Activated CD4-positive, alpha-beta T cell treated with anti-CD3 and anti-CD28 coated beads for 1 hour (primary cell): ENCODE data around the gene CCDC33.

Experiments
- DNase-seq: peaks from one replicate; pipeline ENCODE4 v3.0.0-alpha.2; 2020

CCDC33 gene

DNA sequence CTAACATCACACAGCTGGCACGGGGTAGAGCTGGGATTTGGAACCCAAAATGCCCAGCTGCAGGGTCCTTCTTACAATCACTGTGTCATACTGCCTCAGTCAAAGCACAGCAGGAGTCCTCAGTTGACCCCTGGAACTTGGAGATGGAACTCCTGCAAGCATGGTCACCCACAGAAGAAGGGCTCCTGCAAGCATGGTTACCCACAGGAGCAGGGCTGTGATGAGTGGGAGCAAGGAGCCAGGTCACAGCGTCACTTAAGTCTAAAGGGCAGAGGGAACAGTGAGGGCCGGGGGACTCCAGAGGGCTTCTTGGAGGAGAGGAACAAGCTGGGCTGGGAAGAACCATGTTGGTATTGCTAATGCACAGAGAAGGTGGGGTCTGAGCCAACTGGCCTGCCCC is 24.9 kb downstream of the CCDC33 start:
- no peak for DNase-seq

- no peak for DNase-seq
Measured at GRCh38 chr15:74261685-74262084, 25.6 kb downstream of the CCDC33 start.

DNA sequence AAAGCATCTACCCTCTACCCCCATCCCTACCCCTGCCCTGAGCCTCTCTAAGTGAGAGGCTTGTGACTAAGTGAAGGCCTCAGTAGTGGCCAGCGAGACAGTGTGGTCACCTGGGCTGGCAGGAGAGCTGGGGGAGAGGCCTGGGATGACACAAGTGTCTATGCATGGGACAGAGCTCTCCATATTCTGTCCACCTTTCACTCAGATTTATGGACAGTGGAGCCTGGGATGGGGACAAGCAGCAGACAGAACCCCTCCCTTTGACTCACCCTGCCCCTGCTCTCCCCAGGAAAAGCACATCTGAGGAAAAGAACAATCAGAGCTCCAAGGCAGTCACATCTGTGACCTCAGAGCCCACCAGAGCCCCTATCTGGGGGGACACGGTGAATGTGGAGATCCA is 26.0 kb downstream of the CCDC33 start:
- DNase-seq, result no peak

- DNase-seq, result no peak
Measured at GRCh38 chr15:74262625-74263024, 26.5 kb downstream of the CCDC33 start.

GRCh38 chr15:74263466-74263865 is 27.3 kb downstream of the CCDC33 start:
- DNase-seq, result no peak

DNA sequence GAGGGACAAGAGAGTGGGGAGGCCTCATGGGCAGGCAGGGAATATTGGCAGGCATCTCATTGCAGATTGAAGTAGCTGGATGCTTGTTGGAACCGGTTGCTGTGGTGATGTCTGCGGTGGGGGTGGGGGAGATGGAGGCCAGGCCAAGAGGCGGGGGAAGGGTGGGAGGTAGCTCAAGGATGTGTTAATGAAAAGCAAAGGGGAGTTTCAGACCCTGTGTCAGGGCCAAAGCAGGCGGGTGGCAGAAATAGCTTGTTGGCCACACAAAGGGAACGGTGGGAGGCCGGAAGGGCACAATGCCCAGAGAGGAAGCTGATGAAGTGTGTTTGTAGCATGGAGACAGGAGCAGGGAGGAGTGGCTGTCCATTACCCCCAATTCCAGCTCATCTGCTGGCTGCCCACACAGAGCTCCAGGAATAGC is 28.0 kb downstream of the CCDC33 start:
- no peak for DNase-seq

- no peak for DNase-seq
Measured at GRCh38 chr15:74265046-74265639, 29.0 kb downstream of the CCDC33 start.

GRCh38 chr15:74268020-74268419 is 31.9 kb downstream of the CCDC33 start:
- no peak for DNase-seq

- DNase-seq, result no peak
Measured at GRCh38 chr15:74269362-74270035, 33.4 kb downstream of the CCDC33 start.

GRCh38 chr15:74270155-74270554 is 34.0 kb downstream of the CCDC33 start:
- DNase-seq, result no peak

DNA sequence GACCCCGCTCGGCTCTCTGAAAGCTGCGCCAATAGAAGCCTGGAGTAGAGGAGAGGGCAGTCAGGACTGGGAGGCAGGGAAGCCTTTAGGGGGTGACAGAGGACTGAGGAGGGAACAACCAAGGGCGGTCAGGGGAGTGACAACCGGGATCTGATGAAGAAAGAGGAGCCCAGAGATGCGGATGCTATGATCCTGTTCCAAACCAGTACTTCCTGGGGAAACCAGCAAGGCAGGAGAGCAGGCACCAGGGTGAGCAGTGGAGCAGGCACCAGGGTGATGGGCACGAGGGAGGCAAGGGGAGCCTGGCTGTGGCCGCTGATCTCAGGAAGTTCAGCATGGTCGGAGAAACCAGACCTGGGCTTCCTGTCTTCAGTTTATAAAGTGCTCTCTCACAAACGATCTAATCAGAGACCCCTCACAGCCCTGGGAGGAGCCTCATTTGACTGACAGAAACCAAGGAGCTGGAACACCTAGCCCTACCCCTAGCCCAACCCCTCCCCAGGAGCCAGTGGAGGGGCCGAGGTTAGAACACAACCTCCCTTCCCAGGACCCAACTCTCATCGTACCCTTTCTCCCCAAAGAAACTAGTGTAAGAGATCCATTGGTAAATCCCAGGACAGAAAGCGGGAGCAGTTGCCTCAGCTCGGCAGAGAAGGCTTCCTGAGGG is 34.9 kb downstream of the CCDC33 start:
- no peak for DNase-seq

- DNase-seq, result no peak
Measured at GRCh38 chr15:74272812-74273211, 36.7 kb downstream of the CCDC33 start.

DNA sequence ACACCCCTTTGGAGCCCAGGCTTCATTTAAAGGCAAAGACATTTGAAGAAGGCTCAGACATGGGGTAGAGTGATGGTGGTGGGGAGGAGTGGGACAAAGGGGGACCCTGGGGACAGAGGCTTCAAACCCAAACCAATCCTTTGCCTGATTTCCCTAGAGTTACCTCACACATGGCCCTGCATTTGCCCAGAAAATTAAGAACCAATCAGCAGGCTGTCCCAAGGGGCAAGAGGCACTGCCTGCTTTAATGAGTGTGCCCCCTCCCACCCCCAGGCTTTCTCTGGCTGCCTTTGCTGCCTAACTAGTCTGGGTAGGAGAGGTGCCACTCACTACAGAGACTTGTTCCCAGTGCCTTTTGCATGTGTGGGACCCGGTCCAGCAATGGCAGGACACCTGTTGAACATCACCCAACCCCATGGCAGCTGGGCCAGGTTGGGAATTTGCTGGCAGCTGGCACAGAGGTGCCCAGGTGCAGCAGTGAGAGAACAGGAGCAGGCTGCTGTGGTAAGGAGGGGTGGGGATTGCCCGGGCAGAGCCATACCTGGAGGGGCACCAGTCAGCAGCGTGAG is 38.4 kb downstream of the CCDC33 start:
- DNase-seq, result no peak

GRCh38 chr15:74275957-74276356 is 39.8 kb downstream of the CCDC33 start:
- DNase-seq, result no peak

DNA sequence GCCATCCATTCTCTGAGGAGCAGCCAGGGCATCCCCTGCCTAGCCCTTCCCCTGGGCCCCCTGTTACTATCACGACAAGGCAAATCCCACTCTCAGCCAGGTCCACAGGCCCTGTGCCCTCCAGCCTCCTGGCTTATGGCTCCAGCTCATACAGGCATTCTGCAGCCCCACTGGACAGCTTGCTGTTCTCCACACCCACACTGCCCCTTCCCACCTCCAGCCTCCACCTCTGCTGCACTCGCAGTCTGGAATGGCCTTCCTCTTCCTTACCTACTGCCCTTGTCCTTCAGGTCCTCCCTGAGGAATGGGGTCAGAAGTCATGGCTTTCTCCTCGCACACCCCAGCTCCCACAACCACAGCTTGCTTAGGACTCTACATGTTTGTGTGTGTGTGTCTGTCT is 40.4 kb downstream of the CCDC33 start:
- DNase-seq, result no peak

DNA sequence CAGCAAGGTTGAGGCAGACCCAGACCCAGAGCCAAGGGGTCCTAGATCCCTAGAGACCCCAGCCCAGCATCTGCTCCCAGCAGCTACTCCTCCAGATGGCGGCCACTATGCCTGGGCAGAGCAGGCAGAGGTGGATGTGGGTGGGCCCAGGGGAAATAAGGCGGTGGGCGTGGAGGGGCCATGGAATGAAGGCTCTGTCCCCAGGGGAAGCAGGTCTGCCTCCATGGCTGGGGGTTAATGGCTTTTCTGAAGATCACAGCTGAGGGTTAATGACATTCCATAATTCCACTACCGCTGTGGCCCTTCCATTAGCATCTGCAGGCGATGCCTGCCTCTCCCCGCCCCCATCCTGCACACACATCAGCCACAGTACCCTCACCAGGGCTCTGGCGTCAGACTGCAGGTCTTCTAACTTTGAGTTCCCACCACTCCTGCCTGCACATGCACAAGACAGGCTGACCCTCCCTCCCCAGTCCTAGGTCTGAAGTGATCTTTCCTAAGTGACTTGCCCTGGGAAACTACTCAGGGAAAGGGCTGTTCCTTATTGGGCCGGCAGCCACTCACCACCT is 41.2 kb downstream of the CCDC33 start:
- DNase-seq, result no peak

DNA sequence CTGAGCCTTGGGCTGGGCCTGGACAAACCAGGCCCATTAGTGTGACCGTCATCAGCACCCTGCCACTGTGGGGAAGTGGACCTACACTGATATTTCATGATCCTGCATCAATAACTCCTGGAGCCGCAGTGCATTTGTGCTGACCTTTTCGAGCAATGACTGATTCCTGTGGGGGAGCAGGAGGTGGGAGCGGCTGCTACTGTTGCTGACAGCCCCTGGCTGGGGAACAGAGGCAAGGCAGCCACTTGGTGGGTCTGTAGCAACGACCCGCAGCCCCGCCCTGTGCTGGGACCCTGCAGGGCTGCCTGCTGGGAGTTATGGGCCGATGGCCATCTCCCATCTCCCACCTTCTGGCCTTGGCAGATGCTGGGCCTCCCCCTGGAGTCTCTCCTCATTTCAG is 42.1 kb downstream of the CCDC33 start:
- no peak for DNase-seq

GRCh38 chr15:74281147-74282133 is 45.3 kb downstream of the CCDC33 start:
- DNase-seq, result no peak

DNA sequence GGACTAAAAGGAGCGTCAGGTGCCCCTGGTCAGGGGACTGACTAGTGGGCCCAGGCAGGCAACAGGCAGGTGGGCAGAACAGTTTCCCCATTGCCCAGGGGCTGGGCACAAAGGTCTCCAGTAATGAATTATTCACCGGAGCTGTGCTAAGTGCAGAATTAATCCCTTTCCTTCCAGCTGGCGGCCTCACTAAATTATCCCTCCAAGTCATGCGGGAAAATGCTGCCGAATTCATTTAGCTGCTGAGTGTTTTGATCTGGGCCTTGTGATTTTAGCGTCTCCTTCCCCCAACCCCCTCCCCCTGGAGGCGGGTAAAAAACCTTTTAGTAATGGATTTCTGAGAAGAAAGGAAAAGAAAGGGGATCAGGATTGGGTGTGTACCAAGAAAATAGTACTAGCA is 47.2 kb downstream of the CCDC33 start:
- no peak for DNase-seq

DNA sequence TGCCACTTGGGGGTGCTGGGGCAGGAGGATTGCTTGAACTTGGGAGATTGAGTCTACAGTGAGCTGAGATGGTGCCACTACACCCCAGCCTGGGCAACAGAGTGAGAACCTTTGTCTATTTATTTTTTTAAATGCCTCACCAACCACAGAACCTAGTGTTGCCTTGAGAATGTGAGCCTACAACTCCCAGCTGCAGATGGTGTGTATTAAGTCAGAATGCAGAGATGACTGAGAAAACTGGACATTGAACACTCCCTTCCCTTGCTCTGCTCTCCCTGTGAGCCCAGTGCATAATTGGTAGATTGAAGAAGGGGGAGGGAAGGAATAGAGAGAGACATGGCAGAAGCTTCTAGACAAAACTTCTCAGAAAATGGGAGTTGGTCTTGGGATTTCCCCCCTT is 53.5 kb downstream of the CCDC33 start:
- DNase-seq, result no peak

GRCh38 chr15:74290645-74291044 is 54.5 kb downstream of the CCDC33 start:
- no peak for DNase-seq
